GM19395 (cell line): ENCODE measurements around the gene MAMDC2.

ENCODE experiments used
- ATAC-seq: cut with Tn5 transposase; IDR thresholded peaks from one replicate; pipeline ENCODE4 v1.9.1; 2021; ENCODE audit warnings: mild to moderate bottlenecking, moderate library complexity; ENCODE audit not compliant: unreplicated experiment

MAMDC2 gene

GRCh38 chr9:70043689-70044489 is at the start of gene MAMDC2:
Gene MAMDC2, plus strand, starts transcription at chr9:70043848. Its CDS starts 350 bp downstream, at chr9:70044198.
- ATAC-seq = no peak

GRCh38 chr9:69995846-69996245 is 47.8 kb upstream of the MAMDC2 start:
- no peak for ATAC-seq

DNA sequence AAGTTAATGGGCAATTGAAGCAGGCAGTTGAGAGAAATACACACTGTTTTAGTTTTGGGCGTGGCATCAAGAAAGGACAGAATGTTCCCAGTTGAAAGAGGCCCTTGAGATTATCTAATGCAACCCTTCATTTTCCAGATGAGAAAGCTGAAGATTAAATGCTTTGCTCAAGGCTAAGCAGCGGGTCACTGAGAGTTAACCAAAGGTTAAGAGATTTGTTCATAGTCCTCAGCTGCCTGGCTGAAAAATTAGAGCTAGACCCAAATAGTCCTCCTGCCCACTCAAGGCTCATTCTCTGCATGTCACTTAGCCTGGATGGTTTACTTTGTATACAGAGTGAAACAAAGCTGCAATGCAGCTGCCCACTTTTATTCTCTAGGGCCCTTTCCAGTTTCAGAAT is 46.7 kb upstream of the MAMDC2 start:
- ATAC-seq = no peak

DNA sequence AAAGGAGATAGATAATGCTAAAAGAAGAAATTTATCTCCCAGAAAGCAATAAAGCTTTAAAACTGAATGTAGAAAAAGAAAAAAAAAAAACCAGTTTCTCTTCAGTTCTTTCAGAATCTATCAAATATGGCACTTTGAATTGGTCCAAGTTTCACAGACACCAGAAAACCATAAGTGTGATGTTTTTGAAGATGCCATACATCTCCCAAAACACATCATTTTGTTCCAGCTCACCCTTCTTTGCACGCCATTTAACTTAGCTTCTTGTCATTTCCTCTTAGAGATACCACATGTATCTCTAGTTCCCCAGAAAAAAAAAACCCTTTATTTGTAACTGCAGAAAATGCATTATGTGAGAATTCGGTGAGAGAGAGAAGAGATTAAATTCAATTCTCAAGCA is 46.1 kb upstream of the MAMDC2 start:
- no peak for ATAC-seq

DNA sequence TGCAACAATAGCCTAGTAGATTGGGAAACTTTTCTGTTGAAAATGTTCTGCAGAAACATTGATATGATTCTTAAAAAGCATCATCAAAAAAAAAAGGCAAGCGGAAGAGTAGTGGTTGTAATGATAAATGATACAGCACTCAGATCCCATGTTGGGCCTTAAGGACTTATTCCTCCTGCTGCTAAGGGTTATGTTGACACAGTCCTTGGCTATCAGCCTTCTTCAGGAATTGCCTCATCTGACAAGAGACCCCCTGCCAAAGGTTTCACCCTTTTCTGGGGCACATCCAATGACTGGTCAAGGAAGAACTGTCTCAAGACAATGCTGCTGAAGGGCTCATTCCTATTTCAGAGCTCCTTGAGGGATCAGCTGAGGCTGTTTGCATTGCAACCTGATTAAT is 44.3 kb upstream of the MAMDC2 start:
- ATAC-seq = no peak

GRCh38 chr9:70000469-70000868 is 43.2 kb upstream of the MAMDC2 start:
- ATAC-seq = no peak

DNA sequence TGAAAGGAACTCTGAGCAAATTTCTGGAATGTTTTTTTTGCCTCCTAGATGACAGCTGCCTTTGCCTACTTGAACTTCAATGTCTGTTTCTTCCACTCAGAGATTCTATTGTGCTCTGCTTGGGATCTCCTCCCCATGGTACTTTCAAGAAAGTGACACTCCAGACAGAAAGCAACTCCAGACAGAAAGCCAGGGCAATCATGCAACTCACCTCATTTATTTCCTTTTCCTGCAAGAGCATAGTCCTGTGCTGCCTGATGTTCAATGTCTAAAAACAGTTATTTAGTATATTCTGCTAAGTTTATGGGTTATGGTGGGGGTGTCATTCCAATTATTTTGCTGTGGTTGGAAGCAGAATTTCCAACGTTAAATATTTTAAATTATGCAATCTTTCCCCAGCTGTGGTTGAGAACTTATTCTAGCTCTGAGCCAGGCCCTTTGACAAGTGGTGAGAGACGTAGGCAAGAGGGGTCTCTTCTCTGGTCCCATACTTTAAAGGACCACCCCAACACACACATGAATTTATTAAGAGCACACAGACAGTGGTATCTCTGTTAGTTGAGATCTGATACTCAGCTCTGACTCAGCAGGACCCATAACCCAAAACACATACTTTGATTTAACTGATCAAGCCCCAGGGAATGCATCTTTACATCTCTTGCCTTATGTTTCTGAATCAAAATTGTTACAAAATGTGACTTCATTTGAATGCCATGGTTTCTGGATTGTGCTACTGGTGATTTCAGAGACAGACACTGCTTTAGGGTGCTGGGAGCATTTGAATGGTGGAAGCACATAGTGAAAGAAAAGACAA is 39.5 kb upstream of the MAMDC2 start:
- no peak for ATAC-seq

DNA sequence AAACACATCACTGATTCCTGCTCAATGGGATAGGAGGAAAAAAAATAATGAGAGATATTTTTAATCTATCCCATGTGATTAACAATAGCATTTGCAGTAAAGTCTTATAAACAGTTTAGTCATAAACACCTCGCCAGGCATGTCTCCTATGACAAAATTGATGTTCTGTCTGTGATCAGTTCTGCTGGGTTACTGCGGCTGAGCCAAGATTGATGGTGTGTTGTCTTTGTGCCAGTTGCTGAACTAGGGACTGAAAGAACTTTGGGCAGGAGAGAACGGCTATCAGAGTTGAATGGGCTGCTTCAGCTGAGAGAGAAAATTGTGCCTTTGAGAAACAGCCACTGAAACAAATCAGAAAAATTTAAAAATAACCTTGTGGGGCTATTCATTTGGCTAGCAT is 37.3 kb upstream of the MAMDC2 start:
- no peak for ATAC-seq

- no peak for ATAC-seq
These were observed 35.8 kb upstream of the MAMDC2 start for GRCh38 chr9:70007831-70008230.

- ATAC-seq = no peak
These were observed 33.6 kb upstream of the MAMDC2 start for GRCh38 chr9:70010015-70010414.

- no peak for ATAC-seq
These were observed 32.3 kb upstream of the MAMDC2 start for GRCh38 chr9:70011366-70011765.

- ATAC-seq = no peak
These were observed 31.1 kb upstream of the MAMDC2 start for GRCh38 chr9:70012569-70012968.

DNA sequence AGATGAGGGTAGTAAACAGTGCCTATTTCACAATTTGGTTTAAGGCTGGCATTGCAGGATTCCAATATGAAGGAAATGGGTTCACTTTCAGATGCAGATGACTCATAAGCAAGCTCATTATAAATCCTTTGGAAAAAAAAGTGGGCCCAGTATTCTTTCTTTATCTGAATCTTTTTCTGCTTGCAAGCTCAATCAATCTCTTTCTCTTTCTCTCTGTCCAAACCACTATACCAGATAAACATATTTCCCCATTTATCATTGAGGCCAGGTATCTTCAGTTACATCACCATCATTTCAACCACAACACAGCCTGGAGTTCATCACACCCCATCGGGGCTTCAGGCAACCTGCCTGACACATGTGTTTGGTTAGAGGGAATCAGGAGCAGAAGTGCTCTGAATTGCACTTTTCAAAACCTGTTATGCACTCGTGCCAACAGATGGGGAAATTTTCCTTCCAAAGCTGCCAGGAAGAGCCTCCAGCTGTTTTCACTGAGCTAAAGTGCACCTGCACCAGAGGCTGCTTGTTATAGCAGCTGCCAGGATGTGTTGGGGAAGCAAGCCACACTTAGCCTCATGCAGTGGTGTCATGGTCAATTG is 30.0 kb upstream of the MAMDC2 start:
- ATAC-seq = no peak

DNA sequence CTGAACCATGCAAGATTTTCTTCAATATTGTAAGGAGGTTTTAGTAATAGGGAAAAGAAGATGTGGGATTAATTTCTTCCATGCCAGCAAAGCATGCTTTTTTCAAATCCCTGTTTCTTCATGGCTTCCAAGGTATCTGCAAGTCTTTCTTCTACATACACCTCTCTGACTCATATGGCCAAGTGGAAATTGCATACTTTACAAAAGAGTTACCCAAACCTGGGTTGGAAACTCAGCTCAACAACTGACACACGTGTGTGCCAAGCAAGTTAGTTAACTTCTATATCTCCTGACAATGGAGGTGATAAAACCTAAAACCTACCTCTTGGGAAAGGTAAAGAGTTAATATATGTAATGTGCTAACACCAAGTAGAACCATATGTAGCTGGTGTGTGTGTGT is 28.5 kb upstream of the MAMDC2 start:
- ATAC-seq = no peak

DNA sequence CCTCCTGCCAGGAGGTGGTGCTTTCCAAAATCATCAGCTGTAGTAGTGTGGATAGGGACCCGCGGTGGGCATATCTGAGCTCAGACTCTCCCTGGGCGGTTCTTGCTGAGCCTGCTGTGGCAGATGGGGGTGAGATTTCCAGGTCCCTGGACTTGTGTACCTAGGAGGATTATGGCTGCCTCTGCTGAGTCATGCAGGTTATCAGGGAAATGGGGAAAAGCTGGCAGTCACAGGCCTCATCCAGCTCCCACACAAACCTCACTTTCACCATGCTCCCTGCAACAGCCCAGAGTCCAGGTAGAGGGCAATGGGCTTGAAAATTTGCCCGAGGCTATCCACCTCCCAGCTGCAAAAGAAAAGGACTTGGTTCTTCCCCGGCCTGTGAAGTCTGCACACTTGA is 23.4 kb upstream of the MAMDC2 start:
- no peak for ATAC-seq

GRCh38 chr9:70020991-70021571 is 22.6 kb upstream of the MAMDC2 start:
- no peak for ATAC-seq

GRCh38 chr9:70028287-70028686 is 15.4 kb upstream of the MAMDC2 start:
- no peak for ATAC-seq

GRCh38 chr9:70030156-70030555 is 13.5 kb upstream of the MAMDC2 start:
- no peak for ATAC-seq

DNA sequence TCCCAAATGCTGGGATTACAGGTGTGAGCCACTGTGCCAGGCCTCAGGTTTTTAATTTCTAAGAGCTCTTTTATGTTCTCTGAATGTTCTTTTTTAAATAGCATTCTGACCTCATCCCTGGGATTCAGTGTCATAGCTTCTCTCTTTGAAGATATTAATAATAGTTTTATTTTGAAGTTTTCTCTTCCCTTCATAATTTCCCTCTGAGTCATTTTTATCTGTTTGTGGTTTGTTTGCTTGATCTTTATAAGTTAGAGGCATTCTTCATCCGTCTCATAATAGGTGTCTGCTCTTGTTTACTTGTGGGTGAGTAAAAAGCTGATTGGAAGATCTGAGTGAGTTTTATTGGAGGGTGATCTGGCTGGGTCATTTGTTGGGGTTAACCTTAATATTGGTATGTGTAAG is 12.5 kb upstream of the MAMDC2 start:
- ATAC-seq = no peak

- no peak for ATAC-seq
These were observed 9.4 kb upstream of the MAMDC2 start for GRCh38 chr9:70034271-70034711.

GRCh38 chr9:70035691-70036090 is 8.0 kb upstream of the MAMDC2 start:
- ATAC-seq = no peak
